NCI-H345 (cell line): ENCODE data around the gene UNC5CL.
"Not testable (repeated sequence)": the region's sequence is repeated elsewhere in the genome, so short reads cannot be mapped to it uniquely, and the experiment has no call there.

Experiments
- DNase-seq: peaks from one replicate; lab custom pipeline; 2025; lab: John Stamatoyannopoulos, UW

UNC5CL gene

DNA sequence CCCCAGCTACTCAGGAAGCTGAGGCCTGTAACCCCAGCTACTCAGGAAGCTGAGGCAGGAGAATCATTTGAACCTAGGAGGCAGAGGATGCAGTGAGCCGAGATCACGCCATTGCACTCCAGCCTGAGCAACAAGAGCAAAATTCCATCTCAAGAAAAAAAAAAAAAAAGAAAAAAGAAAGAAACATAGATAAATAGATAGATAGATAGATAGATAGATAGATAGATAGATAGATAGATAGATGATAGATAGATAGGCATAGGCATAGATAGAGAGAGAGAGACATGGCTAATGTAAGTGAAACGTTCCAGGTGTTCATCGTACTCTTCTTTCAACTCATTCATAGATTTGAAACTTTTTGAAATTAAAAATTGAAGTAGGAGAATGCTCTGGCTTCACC is 32.0 kb downstream of the UNC5CL start:
- DNase-seq = not testable (repeated sequence)

DNA sequence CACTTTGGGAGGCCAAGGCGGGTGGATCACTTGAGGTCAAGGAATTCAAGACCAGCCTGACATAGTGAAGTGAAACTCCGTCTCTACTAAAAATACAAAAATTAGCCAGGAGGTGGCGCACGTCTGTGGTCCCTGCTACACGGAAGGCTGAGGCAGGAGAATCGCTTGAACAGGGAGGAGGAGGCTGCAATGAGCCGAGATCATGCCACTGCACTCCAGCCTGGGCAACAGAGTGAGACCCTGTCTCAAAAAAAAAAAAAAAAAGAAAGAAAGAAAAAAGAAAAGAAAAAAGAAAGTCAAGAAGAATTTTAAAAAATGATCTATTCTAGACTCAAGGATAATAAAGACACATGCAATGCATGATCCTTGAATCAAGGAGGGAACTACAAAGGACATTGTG is 32.8 kb downstream of the UNC5CL start:
- peak; percentile 48 for DNase-seq

DNA sequence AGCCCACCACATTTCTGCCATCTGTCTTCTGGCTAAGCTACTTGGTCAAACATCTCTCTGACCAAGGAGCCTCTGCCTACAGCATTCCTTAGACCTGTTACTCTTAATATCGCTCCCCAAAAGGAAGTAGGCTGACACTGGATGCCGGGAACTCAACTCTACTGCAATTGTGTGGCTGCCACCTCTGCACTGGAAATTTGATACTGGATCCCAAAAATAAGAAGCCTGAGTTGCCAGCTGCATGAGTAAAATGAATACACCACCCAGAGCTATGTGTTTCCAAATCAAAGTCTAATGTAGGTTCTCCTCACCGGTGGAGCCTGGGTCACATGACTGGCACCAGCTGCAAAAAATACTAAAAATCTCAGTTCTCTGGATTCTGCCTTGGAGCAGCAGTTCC is 36.9 kb downstream of the UNC5CL start:
- DNase-seq = no peak

DNA sequence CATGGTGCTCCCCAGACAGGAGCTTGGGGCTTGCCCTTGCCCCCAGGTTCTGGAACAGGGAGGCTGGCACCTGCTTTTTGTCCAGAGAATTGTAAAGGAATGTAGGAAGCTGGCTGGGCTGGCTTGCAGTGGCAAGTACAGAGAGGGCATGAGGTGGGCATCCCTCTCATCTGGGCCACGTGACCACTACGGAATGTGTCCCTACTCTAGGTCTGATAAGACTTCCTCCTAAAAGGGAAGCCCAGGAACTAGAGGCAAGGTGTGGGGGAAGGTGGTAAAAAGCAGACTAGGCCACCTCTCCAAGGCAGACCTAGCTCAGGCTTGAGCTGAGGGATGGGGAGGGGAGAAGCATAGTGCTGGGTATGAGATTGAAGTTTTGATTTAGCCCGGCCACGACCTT is 38.8 kb downstream of the UNC5CL start:
- DNase-seq = no peak

DNA sequence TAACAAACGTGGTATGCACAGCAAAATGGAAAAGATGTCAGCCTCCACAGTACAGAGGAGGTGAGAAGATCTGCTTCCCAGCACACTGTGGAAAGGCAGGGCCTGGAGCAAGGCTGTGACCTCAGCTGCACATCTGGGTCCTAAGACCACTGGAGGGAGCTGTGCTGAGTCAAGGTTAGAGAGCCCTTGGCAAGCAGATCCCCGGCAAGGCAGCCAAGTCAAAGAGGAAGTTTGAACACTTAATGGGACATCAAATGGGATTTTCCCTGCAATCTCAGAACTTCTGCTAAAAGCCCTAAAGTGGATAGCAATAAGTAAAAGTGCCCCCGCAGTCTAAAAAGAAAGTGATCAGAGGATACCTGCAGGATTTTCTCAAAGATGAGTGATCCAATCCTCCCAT is 39.5 kb downstream of the UNC5CL start:
- no peak for DNase-seq

DNA sequence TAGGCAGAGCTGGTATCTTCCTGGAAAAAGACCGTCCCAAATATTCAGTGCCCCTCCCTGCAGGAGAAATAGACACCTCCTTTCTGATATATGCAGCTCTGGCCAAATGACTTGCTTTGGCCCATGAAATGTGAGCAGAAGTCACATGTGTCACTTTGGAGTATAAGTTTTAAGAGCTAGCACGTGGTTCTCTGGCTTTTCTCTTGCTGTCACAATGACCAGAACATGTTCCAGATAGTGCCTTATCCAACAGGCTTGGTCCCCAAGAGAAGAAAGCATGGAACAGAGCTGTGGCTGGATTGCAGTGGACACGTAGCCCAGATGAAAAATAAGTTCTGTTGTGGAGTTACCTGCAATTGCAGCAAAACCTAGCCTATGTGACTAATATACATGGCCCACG is 40.4 kb downstream of the UNC5CL start:
- DNase-seq = no peak

DNA sequence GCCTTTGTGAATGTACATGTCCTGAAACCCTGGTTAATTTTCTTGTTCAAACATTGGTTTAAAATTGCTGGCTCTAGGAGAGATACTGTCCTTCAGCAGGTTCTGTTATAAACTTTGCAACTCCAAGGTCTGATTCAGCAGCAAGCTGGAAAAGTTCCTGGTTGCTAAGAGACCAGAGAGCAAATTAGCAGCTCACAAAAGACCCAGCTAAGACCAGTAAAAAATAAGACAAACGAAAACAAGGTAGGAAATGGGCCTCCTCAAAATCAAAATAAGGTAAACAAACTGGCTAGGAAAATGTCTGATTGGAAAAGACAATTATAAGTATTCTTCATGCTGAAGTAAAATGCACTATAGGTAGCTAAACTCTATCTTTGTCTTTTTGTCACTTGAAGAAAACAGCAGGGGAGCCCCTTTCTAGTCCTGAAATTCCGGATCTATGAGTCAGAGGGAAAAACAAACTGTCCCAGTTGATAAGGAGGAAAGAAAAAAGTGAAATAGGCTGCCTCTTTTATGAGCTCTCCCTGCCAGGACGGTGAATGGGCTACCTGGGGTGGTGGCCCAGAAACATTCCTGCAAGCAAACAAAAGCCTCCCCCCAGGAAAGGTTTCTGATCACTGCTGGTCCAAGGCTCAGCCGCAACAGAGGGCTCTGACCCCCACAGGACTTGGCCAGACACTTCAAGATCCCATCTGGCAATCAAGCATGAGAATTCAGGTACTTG is 41.6 kb downstream of the UNC5CL start:
- DNase-seq = peak; percentile 37

DNA sequence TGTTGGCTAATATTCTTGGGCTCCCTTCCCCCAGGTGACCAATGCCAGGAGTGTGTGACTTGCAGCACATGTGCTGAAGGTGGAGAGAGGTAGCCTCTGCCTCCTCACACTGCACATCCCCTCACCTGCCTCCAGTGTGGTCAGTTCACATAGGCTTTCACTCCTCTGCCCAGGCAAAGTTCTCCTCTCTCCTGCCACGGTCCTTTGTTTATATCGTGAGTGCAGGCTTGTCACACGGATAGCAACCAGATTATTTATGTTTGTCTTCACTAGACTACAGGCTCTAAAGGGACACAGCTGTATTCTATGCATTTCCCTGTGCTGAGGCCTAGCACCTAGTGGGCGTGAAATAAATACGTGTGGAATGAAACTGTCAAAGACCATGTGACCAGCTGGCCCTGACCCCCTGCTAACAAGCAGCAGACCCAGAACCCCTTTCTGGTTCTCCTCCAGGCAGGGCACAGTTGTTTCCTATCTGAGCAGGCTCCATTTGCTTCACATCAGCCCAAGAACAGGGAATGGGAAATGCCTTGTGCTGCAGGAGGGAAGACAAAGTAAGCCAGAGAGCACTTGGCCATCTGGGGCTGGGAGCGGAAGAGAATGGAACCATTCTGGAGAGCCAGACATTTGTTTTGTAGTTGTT is 42.3 kb downstream of the UNC5CL start:
- DNase-seq = no peak

DNA sequence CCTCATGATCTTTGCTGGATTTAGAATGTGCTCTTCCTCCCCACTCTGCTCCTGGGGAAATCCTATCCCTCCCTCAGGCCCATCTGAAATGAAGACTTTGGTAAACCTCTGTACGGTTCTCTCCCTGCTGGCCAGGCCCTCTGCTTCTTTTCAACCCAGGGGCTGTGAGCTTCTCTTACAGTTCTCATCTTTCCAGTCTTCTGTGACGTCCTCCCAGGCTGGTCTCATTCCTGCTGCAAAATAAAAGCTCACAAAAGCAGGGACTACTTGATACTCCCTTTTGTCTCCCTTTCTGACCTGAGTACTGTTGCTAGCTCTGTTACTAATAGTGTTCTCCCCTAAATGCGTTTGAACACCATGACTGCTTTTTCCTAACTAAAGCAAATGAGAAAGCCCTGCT is 46.3 kb downstream of the UNC5CL start:
- no peak for DNase-seq

DNA sequence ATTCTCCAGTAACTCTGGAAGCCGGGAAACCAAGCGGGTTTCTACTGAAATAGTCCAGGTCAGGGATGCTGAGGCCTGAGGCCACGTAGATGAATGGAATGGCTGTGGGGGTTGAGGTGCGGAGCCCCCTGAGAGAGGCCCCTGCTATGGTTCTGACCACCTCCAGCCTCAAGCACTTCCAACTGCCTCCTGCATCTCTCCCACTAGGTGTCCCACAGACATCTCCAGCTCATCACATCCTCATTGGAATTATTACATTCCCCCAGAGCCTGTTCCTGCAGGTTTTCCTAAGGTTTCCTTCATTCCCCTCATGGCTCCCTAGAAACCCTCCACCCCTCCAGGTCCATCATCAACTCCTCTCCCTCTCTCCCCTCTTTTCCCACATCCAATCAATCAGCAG is 48.7 kb downstream of the UNC5CL start:
- no peak for DNase-seq

DNA sequence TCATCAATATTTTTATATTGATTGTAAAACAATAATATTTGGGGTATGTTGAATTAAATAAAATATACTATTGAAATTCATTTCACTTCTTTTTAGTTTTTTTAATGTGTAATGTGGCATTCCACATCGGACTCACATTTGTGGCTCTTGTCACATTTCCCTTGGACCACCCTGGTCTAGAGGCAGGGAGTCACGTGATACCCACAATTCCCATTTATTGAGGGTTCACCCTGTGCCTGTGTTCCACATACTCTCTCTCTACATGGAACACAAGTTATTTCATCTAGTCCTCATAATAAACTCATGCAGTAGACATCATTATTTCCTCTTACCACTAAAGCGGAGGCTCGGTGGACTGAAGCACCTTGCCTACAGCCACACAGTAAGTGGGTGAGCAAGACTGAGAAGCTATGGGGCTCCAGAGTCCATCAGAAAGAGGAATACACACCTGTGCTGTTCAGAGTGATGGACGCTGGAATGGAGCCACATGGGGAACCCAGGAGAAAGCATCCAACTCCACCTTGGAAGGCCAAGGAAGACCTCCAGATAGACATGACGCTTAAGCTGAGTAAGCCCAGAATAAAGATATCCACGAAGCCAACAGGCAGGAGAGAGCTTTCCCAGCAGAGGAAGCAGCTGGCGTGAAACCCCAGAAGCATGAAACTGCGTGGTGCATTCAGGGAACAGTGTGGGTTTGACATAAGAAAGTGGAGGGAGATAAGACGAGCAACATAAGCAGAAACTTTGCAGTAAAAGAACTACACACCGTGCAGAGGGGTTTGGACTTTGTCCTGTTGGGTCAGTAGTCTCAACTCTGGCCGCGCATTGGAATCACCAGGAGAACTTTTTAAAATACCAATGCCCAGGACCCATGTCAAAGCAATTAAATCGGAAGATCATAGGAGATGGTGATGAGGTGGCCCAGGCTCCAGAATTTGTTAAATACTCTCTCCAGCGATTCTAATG is 49.5 kb downstream of the UNC5CL start:
- no peak for DNase-seq

DNA sequence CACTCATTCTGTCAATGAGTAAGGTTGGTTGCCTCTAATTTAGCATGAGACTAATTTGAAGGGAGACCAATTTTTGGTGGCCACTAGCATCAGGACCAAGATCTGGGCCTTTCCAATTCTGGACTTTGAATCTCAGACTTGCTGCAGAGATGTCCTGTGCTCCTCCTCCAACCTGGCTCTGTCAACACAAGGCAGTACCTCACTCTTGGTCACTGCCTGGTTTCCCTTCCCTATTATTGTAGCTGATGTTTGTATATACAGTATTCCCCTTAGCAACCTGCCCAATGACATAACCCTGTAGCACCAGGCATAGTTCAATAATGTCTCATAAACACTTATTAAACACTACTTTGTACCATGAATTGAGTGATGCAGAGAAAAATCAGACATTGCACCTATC is 50.4 kb downstream of the UNC5CL start:
- DNase-seq = no peak

DNA sequence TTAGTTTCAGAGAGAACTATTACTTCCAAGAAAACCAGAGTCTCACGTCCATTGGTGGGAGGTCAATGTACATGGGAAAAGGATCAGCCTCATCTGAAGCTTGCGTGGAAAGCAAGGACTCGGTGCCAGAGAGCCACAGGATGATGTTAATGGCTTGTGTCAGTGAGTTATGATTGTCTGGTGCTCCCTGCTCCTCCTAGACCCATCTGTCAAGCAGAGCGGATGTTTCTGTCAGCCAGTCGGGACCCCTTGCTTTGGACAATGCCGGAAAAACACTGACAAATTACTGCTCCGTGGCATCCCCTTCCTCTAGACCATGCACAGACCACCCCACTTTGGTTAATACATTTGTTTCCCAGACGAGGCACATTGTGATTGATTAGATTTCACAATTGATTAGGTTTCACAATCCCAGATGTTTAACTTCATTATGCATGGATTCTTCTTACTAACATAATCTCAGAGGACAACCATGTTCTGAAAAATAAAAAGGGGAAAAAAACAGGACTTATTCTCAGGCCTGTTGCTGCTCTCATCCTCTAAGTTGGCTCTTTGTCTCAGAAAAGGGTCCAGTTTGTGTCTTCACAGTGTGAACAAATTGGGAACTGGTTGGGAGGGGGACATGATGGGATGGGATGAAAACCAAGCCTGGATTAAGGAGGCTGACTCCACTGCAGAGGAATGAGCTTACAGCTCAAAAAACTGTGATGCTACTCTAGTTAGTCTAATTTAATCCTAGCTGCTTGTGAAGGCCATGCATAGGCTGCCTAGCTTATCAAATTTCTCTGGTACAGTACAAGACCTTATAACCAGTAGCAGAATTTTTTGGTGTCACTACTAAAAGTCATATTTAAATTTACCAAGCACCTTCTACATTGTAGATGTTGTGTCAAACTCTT is 51.9 kb downstream of the UNC5CL start:
- no peak for DNase-seq

DNA sequence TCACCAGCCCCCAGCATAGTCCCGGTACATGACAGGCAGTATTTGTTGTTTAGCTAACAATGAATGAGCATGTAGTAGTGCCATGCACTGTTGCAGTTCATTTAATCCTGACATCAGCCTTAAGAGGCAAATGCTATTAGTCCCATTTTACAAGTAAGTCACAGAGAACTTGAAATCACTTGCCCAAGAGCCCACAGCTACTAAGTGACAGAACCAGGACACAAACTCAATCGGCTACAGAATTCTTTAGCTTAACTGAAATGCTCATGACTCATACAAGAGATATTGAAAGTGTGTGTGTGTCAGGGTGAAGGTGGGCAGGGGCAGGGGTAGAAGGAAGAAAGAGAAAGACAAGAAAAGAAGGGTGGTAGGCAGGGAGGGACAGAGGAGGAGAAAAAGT is 52.7 kb downstream of the UNC5CL start:
- DNase-seq = no peak

DNA sequence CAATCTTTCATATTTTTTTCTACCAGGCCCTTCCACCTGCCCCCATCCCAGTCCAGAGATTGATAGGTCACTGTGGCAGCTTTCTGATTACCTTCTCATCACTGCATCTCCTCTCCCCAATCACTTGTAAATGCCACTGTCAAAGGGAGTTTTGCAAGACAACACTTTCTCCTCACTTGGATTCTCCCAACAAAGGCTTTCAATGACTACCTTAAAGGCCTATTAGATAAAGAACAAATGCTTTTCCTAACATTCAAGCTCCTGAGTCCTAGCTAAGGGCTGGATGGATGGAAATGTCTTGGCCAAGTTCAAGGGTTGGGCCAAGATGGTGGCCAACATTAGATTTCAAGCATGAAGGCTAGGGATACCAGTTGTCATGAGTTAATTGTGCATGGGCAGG is 55.3 kb downstream of the UNC5CL start:
- no peak for DNase-seq

DNA sequence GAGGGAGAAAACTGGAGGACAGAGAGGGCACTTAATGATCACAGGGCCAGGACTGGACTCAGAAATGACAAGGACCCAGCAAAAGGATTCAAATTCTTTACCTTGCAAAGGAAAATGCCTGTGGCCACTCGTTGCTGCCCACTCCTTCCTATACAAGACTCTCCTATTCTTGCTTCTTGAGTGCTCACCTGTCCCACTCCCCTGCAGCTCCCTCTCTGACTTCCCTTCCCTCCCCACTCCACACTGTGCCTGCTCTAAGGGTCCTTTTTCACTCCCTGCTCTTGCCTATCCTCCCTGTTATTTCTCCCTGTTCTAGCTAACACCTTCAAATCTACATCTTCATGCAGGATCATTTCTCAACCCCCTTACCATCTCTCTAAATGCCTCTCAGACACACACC is 56.1 kb downstream of the UNC5CL start:
- DNase-seq = no peak

DNA sequence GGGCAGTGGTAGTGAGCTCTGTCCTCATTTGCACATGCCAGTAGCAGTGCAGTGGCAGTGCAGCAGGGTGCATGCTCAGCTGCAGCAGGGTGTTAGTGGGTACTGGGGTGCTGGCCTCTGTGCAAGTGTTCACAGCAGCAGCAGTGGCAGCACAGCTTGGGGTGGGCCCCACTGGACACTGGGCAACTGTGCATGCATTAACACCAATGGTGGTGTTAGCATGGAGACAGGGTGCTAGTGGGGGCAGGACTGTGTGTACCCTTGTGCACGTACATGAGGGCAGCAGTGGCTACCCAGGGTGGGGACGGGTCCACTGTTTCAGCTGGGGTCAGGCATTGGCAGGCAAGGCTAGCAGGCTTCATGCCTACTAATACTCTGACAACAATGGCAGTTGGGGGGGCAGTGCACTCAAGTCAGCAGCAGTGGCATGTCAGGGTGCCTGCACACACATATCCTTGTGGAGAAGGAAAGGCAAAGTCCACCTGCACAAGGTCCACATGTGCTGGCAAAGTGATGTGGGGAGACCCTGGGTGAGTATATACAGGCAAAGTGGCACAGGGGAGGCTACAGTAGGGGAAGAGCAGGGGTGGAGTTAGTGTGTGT is 60.2 kb downstream of the UNC5CL start:
- no peak for DNase-seq

DNA sequence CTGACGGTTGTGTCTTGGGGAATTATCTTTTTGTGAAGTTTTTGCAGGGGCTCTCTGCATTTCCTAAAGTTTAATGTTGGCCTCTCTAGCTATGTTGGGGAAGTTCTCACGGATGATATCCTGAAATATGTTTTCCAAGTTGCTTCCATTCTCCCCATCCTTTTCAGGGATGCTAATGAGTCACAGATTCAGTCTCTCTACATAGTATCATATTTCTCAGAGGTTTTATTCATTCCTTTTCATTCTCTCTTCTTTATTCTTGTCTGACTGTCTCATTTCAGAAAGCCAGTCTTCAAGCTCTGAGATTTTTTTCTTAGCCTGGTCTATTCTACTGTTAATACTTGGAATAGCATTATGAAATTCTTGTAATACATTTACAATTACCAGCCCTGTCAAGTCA is 61.3 kb downstream of the UNC5CL start:
- no peak for DNase-seq

DNA sequence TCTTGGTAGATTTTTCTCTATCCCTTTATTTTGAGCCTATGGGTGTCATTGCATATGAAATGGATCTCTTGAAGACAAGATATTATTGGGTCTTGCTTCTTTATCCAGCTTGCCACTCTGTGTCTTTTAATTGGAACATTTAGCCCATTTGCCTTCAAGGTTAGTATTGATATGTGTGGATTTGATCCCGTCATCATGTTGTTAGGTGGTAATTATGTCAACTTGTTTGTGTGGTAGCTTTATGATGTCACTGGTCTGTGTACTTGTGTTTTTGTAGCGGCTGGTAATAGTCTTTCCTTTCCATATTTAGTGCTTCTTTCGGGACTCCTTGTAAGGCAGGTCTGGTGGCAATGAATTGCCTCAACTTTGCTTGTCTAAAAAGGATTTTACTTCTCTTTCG is 61.9 kb downstream of the UNC5CL start:
- no peak for DNase-seq
